Testis (tissue), 2 donors: ENCODE results near the gene DDX54.

Source experiments
- POLR2A ChIP-seq: fragments of 450-650 bp; IDR thresholded peaks from one replicate; pipeline ENCODE4 v1.6.1; 2017; ENCODE audit warnings: antibody characterized with exemption, mild to moderate bottlenecking, moderate library complexity
- TF ChIP-seq, protein P1 (sequence below), 3 experiments: fragments of 450-650 bp in 2 of 3; fragments of 200-600 bp in 1 of 3; sonication (generic) in 1 of 3; IDR thresholded peaks; one replicate each; pipeline ENCODE4 v1.5.1; 2016 to 2019; ENCODE audit warnings: antibody characterized with exemption in 3 of 3, mild to moderate bottlenecking in 2 of 3, moderate library complexity in 1 of 3

DNA sequence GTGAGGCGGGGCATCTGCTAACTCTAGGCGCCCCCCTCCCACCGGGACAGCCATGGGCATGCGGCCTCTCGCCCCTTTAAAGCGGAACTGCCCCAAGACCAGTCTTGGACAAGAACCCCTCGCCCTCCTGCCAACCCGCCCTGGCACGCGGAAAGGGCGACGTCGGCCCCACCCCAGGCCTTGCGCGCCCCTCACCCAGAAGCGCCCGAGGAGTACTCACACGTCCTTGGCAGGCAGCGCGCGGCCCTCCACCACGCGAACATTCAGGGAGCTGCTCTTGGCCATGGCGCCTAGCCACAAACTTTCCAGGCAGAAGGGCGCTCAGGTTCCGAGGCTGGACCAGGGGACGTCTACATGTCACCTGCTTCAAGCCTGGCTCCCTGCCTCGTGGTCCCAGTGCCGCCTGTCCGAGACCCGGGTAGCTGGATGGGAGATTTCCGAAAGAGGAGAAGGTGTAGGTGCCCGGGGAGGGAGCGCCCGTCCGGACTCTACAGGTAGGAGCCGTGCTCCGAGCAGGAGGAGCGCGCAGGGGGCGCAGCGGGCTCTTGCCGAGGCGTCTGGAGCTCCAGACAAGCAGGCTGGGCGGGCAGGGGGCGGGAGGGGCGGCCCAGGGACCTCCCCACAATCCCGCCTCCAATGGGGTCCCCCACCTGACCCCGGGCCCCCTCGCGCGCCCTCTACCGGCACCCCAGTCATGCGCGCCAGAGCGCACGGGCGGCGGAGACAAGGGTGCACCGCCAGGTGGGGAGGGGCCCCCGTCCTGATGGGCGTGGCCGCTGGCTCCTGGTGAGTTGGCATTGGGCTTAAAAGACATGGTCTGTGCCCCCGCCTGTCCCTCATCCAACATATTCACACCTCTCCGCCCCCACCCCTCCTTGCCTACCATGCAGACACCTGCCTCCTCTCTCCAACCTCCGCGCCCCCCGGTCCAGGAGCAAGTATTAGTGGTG lies 49.8 kb downstream of the DDX54 start, which contains the start of gene RASAL1:
- TF ChIP-seq POLR2A: no peak
- TF ChIP-seq, protein P1, sequence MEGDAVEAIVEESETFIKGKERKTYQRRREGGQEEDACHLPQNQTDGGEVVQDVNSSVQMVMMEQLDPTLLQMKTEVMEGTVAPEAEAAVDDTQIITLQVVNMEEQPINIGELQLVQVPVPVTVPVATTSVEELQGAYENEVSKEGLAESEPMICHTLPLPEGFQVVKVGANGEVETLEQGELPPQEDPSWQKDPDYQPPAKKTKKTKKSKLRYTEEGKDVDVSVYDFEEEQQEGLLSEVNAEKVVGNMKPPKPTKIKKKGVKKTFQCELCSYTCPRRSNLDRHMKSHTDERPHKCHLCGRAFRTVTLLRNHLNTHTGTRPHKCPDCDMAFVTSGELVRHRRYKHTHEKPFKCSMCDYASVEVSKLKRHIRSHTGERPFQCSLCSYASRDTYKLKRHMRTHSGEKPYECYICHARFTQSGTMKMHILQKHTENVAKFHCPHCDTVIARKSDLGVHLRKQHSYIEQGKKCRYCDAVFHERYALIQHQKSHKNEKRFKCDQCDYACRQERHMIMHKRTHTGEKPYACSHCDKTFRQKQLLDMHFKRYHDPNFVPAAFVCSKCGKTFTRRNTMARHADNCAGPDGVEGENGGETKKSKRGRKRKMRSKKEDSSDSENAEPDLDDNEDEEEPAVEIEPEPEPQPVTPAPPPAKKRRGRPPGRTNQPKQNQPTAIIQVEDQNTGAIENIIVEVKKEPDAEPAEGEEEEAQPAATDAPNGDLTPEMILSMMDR (IDR thresholded peaks at IDR 0.05): peak; percentile 31 to 63 (median 40)
